Measurements from ENCODE around the gene ZC3H4.

The ZC3H4 gene

DNA sequence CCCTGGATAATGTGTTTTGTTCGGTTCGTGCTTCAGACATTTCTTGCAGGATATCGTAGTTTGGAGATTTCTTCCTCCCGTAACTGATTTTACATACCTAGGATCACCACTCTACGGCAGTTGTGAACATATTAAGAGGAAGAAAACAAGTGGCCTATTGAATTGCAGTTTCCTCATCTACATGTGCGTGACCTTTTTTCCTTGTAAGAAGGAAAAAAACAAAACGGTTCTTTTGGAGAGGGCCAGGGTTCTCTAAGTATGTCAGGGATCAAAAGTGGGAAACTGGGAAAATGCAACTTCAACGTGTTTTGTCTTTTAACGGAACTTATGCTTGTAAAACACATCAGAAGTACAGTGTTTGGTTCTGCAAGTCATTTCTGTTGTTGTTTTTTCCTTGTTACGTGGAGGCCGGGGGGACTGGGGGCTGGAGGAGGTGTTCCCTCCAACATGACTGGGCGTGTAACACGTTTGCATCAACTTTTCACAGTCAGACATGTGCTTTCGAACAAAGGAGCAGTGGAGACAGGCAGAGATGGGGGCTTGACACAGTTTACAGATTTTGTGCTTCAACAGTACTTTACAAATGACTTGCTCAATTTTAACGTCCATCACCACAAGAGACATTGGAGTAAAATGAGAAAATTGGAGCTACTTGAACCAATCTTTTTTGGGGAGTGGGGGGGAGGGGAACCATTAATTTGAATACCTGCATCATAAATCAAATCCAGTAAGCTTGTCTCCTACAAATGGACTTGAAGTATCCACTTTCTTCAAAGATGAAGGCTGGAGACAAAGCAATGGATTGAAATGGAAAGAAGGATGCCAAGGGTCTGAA lies 3.8 kb downstream of the ZC3H4 start:
- TF ChIP-seq, protein P1, sequence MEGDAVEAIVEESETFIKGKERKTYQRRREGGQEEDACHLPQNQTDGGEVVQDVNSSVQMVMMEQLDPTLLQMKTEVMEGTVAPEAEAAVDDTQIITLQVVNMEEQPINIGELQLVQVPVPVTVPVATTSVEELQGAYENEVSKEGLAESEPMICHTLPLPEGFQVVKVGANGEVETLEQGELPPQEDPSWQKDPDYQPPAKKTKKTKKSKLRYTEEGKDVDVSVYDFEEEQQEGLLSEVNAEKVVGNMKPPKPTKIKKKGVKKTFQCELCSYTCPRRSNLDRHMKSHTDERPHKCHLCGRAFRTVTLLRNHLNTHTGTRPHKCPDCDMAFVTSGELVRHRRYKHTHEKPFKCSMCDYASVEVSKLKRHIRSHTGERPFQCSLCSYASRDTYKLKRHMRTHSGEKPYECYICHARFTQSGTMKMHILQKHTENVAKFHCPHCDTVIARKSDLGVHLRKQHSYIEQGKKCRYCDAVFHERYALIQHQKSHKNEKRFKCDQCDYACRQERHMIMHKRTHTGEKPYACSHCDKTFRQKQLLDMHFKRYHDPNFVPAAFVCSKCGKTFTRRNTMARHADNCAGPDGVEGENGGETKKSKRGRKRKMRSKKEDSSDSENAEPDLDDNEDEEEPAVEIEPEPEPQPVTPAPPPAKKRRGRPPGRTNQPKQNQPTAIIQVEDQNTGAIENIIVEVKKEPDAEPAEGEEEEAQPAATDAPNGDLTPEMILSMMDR (IDR thresholded peaks at IDR 0.05): no peak

- TF ChIP-seq, protein P1 (IDR thresholded peaks at IDR 0.05): no peak
Observed at GRCh38 chr19:47109177-47109540, 4.4 kb downstream of the ZC3H4 start.

DNA sequence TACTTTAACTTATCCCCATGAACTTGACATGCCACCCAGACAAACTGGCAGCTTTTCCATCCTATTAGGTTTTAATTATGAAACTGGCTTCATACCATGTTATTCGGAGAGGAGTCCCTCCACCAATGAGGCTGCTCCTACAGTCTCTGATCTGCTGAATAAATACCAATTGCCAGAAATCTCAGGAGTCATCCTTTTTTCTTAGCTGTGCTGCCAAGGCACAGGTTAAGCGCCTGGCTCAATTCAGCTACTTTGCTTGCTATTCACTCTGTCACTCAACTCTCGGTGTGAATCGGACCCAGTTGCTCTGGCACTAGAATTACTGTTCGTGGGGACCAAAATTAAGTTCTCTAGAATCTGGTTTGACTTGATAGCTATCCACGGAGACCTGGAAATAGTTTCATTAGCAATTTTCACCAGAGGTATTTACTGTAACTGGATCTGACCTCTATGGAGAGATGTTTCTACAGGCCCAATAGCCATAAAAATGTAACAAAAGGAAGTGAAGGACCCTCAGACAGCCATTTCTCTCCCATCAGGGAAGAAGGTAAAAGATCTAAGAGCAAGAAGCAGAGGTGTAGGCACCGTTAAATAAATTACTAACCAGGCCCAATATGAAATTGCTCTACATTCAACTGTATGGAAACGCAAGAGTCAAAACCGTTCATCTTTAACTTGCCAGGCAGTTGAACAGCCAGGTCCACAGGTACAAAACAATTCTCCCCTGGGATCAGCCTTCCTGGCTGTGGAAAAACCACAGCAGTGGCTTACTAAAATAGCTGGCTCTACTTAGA lies 5.4 kb downstream of the ZC3H4 start:
- TF ChIP-seq, protein P1 (IDR thresholded peaks at IDR 0.05): no peak

GRCh38 chr19:47107202-47107952 lies 6.2 kb downstream of the ZC3H4 start:
- TF ChIP-seq, protein P1 (IDR thresholded peaks at IDR 0.05): no peak

- TF ChIP-seq, protein P1 (IDR thresholded peaks at IDR 0.05): no peak
Observed at GRCh38 chr19:47106821-47107201, 6.8 kb downstream of the ZC3H4 start.

DNA sequence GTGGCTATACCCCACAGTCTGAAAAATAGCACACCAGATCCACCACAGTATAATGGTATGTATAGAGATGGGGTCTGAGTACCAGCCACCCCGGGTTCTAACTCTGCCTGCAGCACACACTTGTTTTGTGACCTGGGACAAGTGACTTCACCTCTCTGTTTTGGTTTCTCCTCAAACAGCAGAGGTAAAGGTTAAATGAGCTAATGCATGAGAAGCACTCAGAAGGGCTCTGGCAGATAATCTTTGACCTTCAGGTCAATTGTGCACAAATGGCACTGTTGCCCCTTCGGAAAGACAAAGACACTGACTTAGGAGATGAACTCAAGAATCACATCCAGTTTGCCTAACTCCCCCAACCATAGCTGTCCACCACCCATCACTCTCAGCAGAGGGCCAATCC lies 7.7 kb downstream of the ZC3H4 start:
- TF ChIP-seq, protein P1 (IDR thresholded peaks at IDR 0.05): no peak

- TF ChIP-seq, protein P1 (IDR thresholded peaks at IDR 0.05): no peak
Observed at GRCh38 chr19:47104680-47105079, 8.9 kb downstream of the ZC3H4 start.
